ENCODE measurements around the gene LMO3.

The LMO3 gene

GRCh38 chr12:16568873-16569272 lies 37.1 kb downstream of the LMO3 start:
- ChIA-PET CTCF (no interaction called here), POLR2A (no interaction called here)
- DNase-seq (ENCODE audit: low read depth, low spot score): no peak
- no peak overlapping the region for H3K4me3 ChIP-seq (ENCODE audit: low read depth, low read length)
- no peak for TF ChIP-seq CTCF (IDR thresholded peaks at IDR 0.05; ENCODE audit: insufficient read depth, low read length, missing control alignments)

- no peak for TF ChIP-seq CTCF (IDR thresholded peaks at IDR 0.05; ENCODE audit: insufficient read depth, low read length, missing control alignments)
- POLR2A ChIA-PET: no interaction called here
- H3K4me3 ChIP-seq (ENCODE audit: low read depth, low read length): no peak overlapping the region
- DNase-seq (ENCODE audit: low read depth, low spot score): no peak
- CTCF ChIA-PET: no interaction called here
Observed at GRCh38 chr12:16564675-16565074, 41.3 kb downstream of the LMO3 start.

- POLR2A ChIA-PET: no interaction called here
- CTCF ChIA-PET: no interaction called here
- H3K4me3 ChIP-seq (ENCODE audit: low read depth, low read length): no peak overlapping the region
- DNase-seq (ENCODE audit: low read depth, low spot score): no peak
- no peak for TF ChIP-seq CTCF (IDR thresholded peaks at IDR 0.05; ENCODE audit: insufficient read depth, low read length, missing control alignments)
Observed at GRCh38 chr12:16563504-16563903, 42.5 kb downstream of the LMO3 start.

- TF ChIP-seq CTCF (IDR thresholded peaks at IDR 0.05; ENCODE audit: insufficient read depth, low read length, missing control alignments): no peak
- ChIA-PET CTCF (no interaction called here), POLR2A (no interaction called here)
- no peak overlapping the region for H3K4me3 ChIP-seq (ENCODE audit: low read depth, low read length)
- no peak for DNase-seq (ENCODE audit: low read depth, low spot score)
Observed at GRCh38 chr12:16562921-16563320, 43.0 kb downstream of the LMO3 start.

GRCh38 chr12:16562435-16562834 lies 43.5 kb downstream of the LMO3 start:
- ChIA-PET POLR2A (no interaction called here), CTCF (no interaction called here)
- TF ChIP-seq CTCF (IDR thresholded peaks at IDR 0.05; ENCODE audit: insufficient read depth, low read length, missing control alignments): no peak
- H3K4me3 ChIP-seq (ENCODE audit: low read depth, low read length): no peak overlapping the region
- no peak for DNase-seq (ENCODE audit: low read depth, low spot score)

- ChIA-PET POLR2A (no interaction called here), CTCF (no interaction called here)
- H3K4me3 ChIP-seq (ENCODE audit: low read depth, low read length): no peak overlapping the region
- TF ChIP-seq CTCF (IDR thresholded peaks at IDR 0.05; ENCODE audit: insufficient read depth, low read length, missing control alignments): no peak
- no peak for DNase-seq (ENCODE audit: low read depth, low spot score)
Observed at GRCh38 chr12:16560273-16560672, 45.7 kb downstream of the LMO3 start.
